Vagina (tissue), 2 donors: Measurements from ENCODE around the gene LCOR.

ENCODE experiments used
- CTCF ChIP-seq, 3 experiments: fragments of 450-650 bp in 2 of 3; fragments of 200-600 bp in 1 of 3; sonication (generic) in 1 of 3; IDR thresholded peaks; one replicate each; pipeline ENCODE4 v1.5.1; 2017 to 2019; ENCODE audit warnings: antibody characterized with exemption in 3 of 3, mild to moderate bottlenecking in 2 of 3, moderate library complexity in 2 of 3
- POLR2A ChIP-seq, 2 donors: fragments of 450-650 bp; IDR thresholded peaks; one replicate each; pipeline ENCODE4 v1.6.1; 2017; ENCODE audit warnings: antibody characterized with exemption in 2 of 2, mild to moderate bottlenecking in 2 of 2, moderate library complexity in 2 of 2
- POLR2AphosphoS5 ChIP-seq, 2 donors: sonication (generic); formaldehyde crosslinking; IDR thresholded peaks; one replicate each; pipeline ENCODE4 v1.9.0; 2017; ENCODE audit warnings: antibody characterized with exemption in 2 of 2, mild to moderate bottlenecking in 2 of 2, low read depth in 1 of 2; ENCODE audit not compliant: insufficient read depth in 1 of 2

GRCh38 chr10:96835899-96836298, 3.8 kb downstream of the LCOR start:
- TF ChIP-seq CTCF (IDR thresholded peaks at IDR 0.05) (no peak), POLR2AphosphoS5 (IDR thresholded peaks at IDR 0.05; ENCODE audit: insufficient read depth in 1 of 2, low read depth in 1 of 2) (no peak), POLR2A (IDR thresholded peaks at IDR 0.05) (no peak)
